Cardiac muscle cell (in vitro differentiated cells and primary cell): Measurements from ENCODE around the gene RABGAP1. TPM values are rescaled to one million over a fixed set of nuclear protein-coding genes. Genes with fewer than 3 reads are reported as not detected.

Experiments used
- DNase-seq, 2 donors: peaks; one replicate each; pipeline versions ENCODE4 v3.0.0 to v3.0.0-alpha.2; 2010 to 2017; ENCODE audit warnings: low read depth in 1 of 2, low spot score in 1 of 2
- H3K27ac ChIP-seq: fragments of 200-600 bp; sonication (generic); 2 replicates; pipeline ENCODE4 v1.5.1; 2016
- H3K27me3 ChIP-seq: fragments of 200-600 bp; sonication (generic); 2 replicates; pipeline ENCODE4 v1.6.0; 2016; ENCODE audit warnings: control low read depth
- H3K36me3 ChIP-seq: fragments of 200-600 bp; sonication (generic); 2 replicates; pipeline ENCODE4 v1.5.1; 2016; ENCODE audit warnings: control low read depth
- H3K4me1 ChIP-seq: fragments of 200-600 bp; sonication (generic); 2 replicates; pipeline ENCODE4 v1.8.1; 2017; ENCODE audit warnings: low read depth, mild to moderate bottlenecking, mixed run types
- H3K4me3 ChIP-seq: fragments of 200-600 bp; sonication (generic); 2 replicates; pipeline ENCODE4 v1.5.1; 2016; ENCODE audit warnings: mild to moderate bottlenecking
- H3K9me3 ChIP-seq: fragments of 200-600 bp; sonication (generic); 2 replicates; pipeline ENCODE4 v1.5.1; 2017; ENCODE audit warnings: low read depth, mild to moderate bottlenecking, control low read depth
- CTCF ChIP-seq: IDR thresholded peaks from 2 replicates; pipeline ENCODE4 v1.5.1; 2012; ENCODE audit warnings: low read depth, mild to moderate bottlenecking, low read length
- polyA plus RNA-seq: library from polyadenylated mRNA; unstranded; fragments of >200 nt; fragmentation: Nextera tagmentation; extraction: Ambion mirVana; gene quantifications from 2 replicates; pipeline ENCODE4 v1.2.1, GENCODE V29; 2016
- total RNA-seq: library from RNA; depleted of rRNA; stranded (reverse); fragments of >200 nt; gene quantifications from 2 replicates; pipeline ENCODE4 v1.2.3, GENCODE V29; 2016

RABGAP1 gene
- total and polyA plus RNA-seq, 2 experiments from 2014 or later: 37.4 to 44.4 TPM

GRCh38 chr9:123049589-123050222 is 108.9 kb downstream of the RABGAP1 start:
- TF ChIP-seq CTCF: no peak
- DNase-seq: peak in 1 of 2 donors; percentile 78
- H3K27me3 ChIP-seq: no peaks in the 10 kb centered on the region
- no peak overlapping the region for H3K4me3 ChIP-seq
- H3K27ac ChIP-seq: peak overlapping the region; percentile 43
- H3K4me1 ChIP-seq: no peaks in the 10 kb centered on the region
- H3K9me3 ChIP-seq: no peaks in the 10 kb centered on the region
- H3K36me3 ChIP-seq: no peaks in the 10 kb centered on the region

DNA sequence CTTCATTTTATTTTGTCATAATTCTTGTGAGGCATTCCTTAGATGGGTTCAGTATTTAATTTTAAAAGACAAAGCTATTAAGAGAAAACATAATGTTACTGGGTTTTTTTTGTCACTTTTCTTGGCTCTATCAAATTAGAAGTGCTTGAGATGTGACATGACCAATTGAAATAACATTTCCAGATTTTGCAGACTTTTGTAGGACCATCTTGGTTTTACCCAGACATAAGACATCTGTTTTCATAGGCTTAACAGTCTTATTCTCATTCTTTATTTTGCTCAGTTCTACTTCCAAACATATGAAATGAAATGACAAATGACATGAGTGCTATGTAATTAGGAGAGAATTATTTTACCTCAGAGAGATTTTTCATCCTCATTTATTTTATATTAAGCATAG is 112.2 kb downstream of the RABGAP1 start:
- Histone ChIP-seq H3K9me3 (no peaks in the 10 kb centered on the region), H3K4me3 (no peak overlapping the region), H3K27ac (no peak overlapping the region), H3K36me3 (no peaks in the 10 kb centered on the region), H3K27me3 (no peaks in the 10 kb centered on the region), H3K4me1 (no peaks in the 10 kb centered on the region)
- DNase-seq: no peak
- no peak for TF ChIP-seq CTCF

DNA sequence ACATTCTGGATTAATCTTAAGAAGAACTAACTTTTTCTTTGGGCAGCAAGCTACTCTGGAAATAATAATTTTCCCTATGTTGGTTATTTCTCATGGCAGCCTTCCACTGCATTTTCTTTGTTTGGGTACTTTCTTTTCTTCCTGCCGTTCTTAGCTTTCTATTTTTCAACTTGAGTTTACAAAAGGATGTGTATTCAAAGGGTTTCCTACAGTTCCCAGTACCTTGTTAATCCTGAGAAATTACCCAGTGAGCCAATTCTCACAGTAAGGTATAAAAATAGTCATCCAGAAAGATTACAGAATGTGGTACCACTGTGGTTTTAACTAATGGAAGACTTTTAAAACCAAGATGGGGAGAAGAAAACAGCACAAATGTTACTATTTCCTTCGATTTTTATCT is 112.9 kb downstream of the RABGAP1 start:
- Histone ChIP-seq H3K4me1 (no peaks in the 10 kb centered on the region), H3K9me3 (no peaks in the 10 kb centered on the region), H3K27ac (no peak overlapping the region), H3K27me3 (no peaks in the 10 kb centered on the region), H3K4me3 (no peak overlapping the region), H3K36me3 (no peaks in the 10 kb centered on the region)
- no peak for DNase-seq
- no peak for TF ChIP-seq CTCF

- peak in 1 of 2 donors; percentile 89 for DNase-seq
- Histone ChIP-seq H3K4me1 (no peaks in the 10 kb centered on the region), H3K27ac (no peak overlapping the region), H3K4me3 (no peak overlapping the region), H3K27me3 (no peaks in the 10 kb centered on the region), H3K9me3 (no peaks in the 10 kb centered on the region), H3K36me3 (peaks cover 2% of the 10 kb centered on the region)
- TF ChIP-seq CTCF: no peak
These were observed 118.0 kb downstream of the RABGAP1 start for GRCh38 chr9:123058834-123059233.

GRCh38 chr9:123059472-123060220 is 118.8 kb downstream of the RABGAP1 start:
- no peak for TF ChIP-seq CTCF
- H3K27ac ChIP-seq: no peak overlapping the region
- H3K36me3 ChIP-seq: peaks cover 2% of the 10 kb centered on the region
- H3K27me3 ChIP-seq: no peaks in the 10 kb centered on the region
- H3K4me3 ChIP-seq: no peak overlapping the region
- no peaks in the 10 kb centered on the region for H3K9me3 ChIP-seq
- H3K4me1 ChIP-seq: no peaks in the 10 kb centered on the region
- no peak for DNase-seq
